Femur (tissue), 1 donor: Measurements from ENCODE around the gene SP5.
"Not testable (repeated sequence)": the region's sequence is repeated elsewhere in the genome, so short reads cannot be mapped to it uniquely, and the experiment has no call there.

Experiments
- DNase-seq: peaks from one replicate; pipeline ENCODE4 v3.0.0-alpha.2; 2017

Gene SP5

GRCh38 chr2:170711774-170712652, 3.1 kb upstream of the SP5 start:
- no peak for DNase-seq

- no peak for DNase-seq
Observed at GRCh38 chr2:170712653-170713542, 2.2 kb upstream of the SP5 start.

DNA sequence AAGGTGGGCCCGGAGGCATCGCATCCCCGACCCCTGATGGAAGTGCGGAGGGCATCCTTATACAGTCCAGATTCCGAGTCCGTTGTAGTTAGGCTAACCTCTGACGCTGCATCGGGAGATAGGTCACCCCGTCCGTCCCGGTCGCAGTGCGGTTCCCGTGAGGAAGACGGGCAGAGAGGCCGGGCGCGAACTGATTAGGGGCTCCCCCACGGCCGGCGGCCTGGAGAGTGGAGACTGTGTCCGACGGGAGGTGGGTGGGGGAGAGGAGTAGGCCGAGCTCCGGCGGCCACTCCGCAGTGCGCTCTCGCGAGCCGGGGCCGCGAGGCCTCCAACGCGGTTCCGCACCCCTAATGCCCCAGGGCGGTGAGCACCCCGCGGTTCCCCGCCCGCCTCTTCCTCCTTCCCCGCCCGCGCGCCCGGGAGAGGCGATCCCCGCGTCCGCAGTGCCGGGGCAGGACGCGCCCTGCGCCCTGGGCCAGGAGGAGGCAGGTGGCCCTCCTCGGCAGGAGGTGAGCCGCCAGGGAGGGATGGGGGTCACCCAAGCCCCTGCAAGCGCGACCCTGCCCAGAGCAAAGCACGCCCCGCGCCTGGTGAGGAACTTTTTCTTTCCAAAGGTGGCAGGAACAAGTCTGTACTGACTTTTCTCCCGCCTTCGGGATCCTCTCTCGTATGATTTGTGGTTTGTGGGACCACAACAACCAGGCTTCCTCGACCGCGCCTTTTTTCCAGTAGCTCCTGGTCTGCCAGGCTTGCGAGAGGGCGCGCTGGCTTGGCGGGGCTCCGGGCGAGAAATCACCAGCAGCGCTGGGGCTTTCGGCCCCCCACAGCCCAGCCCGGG, 1.4 kb upstream of the SP5 start:
- no peak for DNase-seq

DNA sequence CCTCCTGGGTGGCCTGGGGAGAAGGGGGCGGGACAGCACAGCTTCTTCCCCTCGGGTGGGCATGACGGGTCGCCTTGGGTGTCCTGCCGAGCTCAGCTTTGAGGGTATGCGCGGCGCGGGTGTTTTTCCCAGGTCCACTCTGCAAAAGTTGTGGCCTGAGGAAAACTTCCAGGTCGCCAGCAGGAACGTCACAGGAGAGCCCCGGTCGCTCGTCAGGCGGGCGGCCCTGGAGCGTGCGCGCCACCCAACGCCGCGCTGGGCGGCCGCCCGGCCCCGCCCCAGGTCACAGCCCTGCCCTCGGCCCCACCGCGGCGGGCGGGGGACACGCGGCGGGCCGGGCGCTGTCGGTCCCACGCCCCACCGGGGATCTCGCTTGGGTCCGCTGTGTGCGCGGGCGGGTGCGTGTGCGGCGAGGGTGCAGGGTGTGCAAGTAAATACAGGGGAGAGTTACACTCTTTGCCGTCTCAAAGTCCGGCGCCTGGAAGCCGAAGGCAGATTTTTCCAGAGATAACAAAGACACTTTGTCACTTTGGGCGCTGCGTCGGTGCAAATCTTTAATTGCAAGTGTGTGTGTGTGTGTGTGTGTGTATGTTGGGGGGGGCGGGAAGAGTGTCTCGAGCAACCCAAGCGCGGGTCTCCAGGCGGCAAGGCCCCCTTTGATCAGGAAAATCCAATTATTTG, 616 bp upstream of the SP5 start:
- DNase-seq: no peak

DNA sequence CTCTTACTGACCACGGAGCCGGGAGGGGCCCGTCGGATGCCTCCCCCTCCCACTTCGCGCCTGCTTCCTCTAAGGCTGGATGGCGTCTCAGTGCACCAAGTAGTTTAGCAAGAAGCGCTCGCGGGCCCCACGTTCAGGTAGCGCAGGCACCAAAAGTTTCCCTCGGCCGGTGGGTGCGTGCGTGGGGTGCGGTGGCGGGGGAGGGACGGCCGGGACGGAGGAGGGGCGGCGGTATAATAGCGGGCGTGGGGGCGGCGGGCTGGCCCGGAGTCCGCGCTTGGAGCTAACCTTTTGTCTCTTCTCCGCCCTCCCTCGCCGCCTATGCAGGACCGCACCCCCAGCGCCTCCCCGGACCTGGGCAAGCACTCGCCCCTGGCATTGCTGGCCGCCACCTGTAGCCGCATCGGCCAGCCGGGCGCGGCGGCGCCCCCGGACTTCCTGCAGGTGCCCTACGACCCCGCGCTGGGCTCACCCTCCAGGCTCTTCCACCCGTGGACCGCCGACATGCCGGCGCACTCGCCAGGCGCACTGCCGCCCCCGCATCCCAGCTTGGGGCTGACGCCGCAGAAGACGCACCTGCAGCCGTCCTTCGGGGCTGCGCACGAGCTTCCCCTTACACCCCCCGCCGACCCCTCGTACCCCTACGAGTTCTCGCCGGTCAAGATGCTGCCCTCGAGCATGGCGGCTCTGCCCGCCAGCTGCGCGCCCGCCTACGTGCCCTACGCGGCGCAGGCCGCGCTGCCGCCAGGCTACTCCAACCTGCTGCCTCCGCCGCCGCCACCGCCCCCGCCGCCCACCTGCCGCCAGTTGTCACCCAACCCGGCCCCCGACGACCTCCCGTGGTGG, 1.0 kb downstream of the SP5 start:
- no peak for DNase-seq

GRCh38 chr2:170716851-170717598, 1.9 kb downstream of the SP5 start:
- DNase-seq: peak; percentile 56

DNA sequence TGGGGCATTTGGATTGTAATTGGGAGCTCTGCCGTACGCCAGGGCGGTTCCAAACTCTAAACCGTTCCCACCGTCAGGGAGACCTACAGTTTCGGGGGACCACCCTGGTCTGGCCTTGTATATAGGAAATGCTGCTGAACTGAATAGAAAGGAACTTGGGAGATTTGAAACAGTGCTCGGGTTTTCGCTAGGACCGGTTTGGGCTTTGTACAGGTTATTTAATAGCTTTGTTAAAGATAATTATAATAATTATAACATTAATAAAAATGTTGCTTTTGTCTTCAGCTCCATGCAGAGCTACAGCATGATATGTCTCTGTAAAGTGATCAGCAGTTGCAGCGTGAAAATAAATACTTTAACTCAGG, 2.4 kb downstream of the SP5 start:
- DNase-seq: no peak

GRCh38 chr2:170717991-170718589, 3.0 kb downstream of the SP5 start:
- DNase-seq: no peak

GRCh38 chr2:170719810-170720209, 4.7 kb downstream of the SP5 start:
- DNase-seq: no peak

- DNase-seq: no peak
Observed at GRCh38 chr2:170721678-170722077, 6.5 kb downstream of the SP5 start.

GRCh38 chr2:170722301-170722700, 7.2 kb downstream of the SP5 start:
- DNase-seq: no peak

DNA sequence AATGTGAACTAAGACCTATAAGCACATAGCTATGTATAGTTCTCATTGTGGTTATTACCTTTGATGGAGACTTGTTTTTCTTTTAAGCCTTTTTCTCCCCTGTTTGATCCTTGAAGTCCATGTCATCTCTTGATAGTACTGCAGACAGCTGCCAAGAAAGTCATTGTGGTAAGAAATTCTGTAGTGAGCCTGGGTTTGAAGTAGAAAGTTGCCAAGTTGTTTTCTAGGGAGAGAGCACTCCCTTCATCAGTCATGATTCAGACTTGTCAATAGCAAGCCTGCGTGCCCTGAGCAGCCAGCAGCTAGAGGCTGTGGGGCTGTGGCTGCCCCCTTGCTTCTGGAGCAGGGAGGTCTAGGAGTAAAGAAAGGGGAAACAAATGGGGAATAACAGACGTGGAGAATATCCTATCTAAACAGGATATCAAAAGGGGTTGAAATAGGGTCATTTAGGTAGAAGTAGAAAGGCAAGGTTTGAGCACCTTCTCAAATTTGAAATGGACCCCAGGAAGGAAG, 8.4 kb downstream of the SP5 start:
- DNase-seq: no peak

- no peak for DNase-seq
Observed at GRCh38 chr2:170733798-170734600, 18.9 kb downstream of the SP5 start.

GRCh38 chr2:170734601-170735000, 19.5 kb downstream of the SP5 start:
- not testable (repeated sequence) for DNase-seq

- DNase-seq: no peak
Observed at GRCh38 chr2:170736628-170737027, 21.5 kb downstream of the SP5 start.

GRCh38 chr2:170737406-170737805, 22.3 kb downstream of the SP5 start:
- DNase-seq: no peak

DNA sequence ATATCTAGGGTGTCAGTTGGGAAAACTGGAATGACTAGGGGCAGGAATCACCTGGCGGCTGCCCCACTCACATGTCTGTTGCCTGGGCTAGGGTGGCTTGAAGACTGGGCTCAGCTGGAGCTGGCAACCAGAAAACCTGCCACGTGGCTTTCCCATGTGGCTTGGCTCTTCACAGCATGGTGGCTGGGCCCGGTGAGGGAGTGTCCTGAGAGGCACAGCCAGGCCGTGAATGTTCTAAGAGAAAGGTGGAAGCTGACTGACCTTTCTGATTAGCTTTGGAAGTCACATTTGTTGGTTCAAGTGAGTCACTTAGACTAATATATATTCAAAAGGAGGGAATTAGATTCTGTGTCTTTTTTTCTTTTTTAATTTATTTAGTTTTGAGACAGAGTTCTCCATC, 22.7 kb downstream of the SP5 start:
- DNase-seq: no peak

DNA sequence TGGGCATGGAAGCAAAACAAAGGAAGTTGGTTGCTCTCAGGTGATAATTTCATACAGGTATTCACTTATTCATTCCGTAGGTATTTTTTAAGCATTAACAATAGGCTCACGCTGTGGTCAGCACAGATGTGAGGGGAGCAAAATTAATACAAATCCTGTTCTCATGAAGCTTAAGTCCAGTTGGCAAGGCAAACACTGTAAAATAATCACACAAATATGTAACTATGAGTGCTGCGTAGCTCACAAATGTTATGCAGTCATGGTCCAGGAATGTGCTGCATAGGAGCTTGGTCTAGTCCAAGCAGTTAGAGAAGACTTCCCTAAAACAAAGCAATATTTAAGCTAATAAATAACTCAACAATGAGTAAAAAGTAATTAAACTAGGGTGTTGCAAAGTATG, 23.9 kb downstream of the SP5 start:
- no peak for DNase-seq

GRCh38 chr2:170739507-170740046, 24.4 kb downstream of the SP5 start:
- DNase-seq: no peak
